Esophagus squamous epithelium (tissue), 5 donors: Measurements from ENCODE around the gene LRRC8C. TPM values are rescaled to one million over a fixed set of nuclear protein-coding genes. Genes with fewer than 3 reads are reported as not detected.

Experiments
- DNase-seq: peaks from one replicate; lab custom pipeline; 2025; lab: John Stamatoyannopoulos, UW
- H3K27ac ChIP-seq, 4 donors: fragments of 200-600 bp; sonication (generic); one replicate each; pipeline ENCODE4 v1.5.1; 2016 to 2019; ENCODE audit warnings: mild to moderate bottlenecking in 1 of 4
- H3K27me3 ChIP-seq, 4 donors: fragments of 200-600 bp; sonication (generic); 1 replicate in 3 of 4; 2 replicates in 1 of 4; pipeline versions ENCODE4 v1.5.1 to v1.6.0; 2017 to 2021; ENCODE audit warnings: antibody characterized with exemption in 1 of 4
- H3K36me3 ChIP-seq, 3 donors: fragments of 200-600 bp; sonication (generic); one replicate each; pipeline ENCODE4 v1.5.1; 2016 to 2019
- H3K4me1 ChIP-seq, 3 donors: fragments of 200-600 bp; sonication (generic); one replicate each; pipeline ENCODE4 v1.5.1; 2017 to 2019
- H3K4me3 ChIP-seq, 4 donors: fragments of 200-600 bp; sonication (generic); 1 replicate in 3 of 4; 2 replicates in 1 of 4; pipeline ENCODE4 v1.5.1; 2016 to 2019; ENCODE audit warnings: mild to moderate bottlenecking in 2 of 4, moderate library complexity in 1 of 4
- H3K9me3 ChIP-seq, 3 donors: fragments of 200-600 bp; sonication (generic); one replicate each; pipeline ENCODE4 v1.5.1; 2016 to 2019
- POLR2A ChIP-seq, 4 donors: fragments of 450-650 bp; IDR thresholded peaks; one replicate each; pipeline ENCODE4 v1.6.1; 2017; ENCODE audit warnings: antibody characterized with exemption in 4 of 4, mild to moderate bottlenecking in 4 of 4, moderate library complexity in 3 of 4
- WGBS, 2 donors: methylation state at CpG; one replicate each; pipeline ENCODE4 v1.1.5; 2018; 5-methylcytosine and 5-hydroxymethylcytosine counted together
- intact Hi-C: fragments of 100-400 bp; cut with DNase I; formaldehyde crosslinking; loops from one replicate; pipeline ENCODE4 v1.15.0; 2022
- total RNA-seq, 4 donors: library from RNA; depleted of rRNA; stranded (reverse); fragments of >200 nt; gene quantifications; one replicate each; pipeline ENCODE4 v1.1.0, GENCODE V29; 2016
- TF ChIP-seq, protein P1 (sequence below), 6 experiments: fragments of 450-650 bp in 4 of 6; fragments of 200-600 bp in 2 of 6; sonication (generic) in 2 of 6; IDR thresholded peaks; one replicate each; pipeline ENCODE4 v1.5.1; 2016 to 2019; ENCODE audit warnings: antibody characterized with exemption in 6 of 6, mild to moderate bottlenecking in 4 of 6, moderate library complexity in 4 of 6
- donor health status: DM: yes; HTN: yes; CAD: no.

Gene LRRC8C
- total RNA-seq, 4 donors from 2014 or later = 1.4 to 5.0 (median 3.2) TPM

DNA sequence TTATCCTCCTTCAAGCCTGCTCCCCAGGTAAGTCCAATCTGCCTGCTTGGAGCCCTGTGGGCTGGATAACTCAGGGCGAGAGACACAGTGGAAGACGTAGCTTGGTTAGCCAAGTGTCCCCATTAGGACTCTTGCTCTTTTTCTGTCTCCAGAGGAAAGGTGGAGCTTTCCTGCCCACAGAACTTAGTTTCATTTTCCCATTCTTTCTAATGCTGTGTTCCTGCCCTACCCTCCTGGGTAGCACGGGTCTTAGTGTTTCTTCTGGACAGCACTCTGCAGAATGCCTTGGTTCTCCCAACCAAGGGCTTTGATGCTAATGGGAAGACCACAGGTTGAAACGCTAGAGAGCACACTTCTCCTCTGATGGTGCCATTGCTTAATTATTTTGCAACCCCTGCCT is 95.5 kb downstream of the LRRC8C start:
- no peak for TF ChIP-seq POLR2A (IDR thresholded peaks at IDR 0.05)

DNA sequence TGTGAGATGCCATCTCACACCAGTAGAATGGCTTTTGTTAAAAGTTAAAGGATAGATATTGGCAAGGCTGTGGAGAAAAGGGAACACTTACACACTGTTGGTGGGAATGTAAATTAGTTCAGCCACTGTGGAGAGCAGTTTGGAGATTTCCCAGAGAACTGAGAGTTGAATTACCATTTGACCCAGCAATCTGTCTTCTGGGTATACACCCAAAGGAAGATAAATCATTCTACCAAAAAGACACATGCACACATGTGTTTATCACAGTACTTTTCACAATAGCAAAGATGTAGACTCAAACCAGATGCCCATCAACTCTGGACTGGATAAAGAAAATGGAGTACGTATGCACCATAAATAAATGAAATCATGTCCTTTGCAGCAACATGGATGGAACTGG is 99.3 kb downstream of the LRRC8C start:
- Histone ChIP-seq H3K27me3 (no peaks in the 10 kb centered on the region), H3K27ac (no peak overlapping the region), H3K36me3 (no peaks in the 10 kb centered on the region), H3K4me1 (peaks cover 0 to 16% (median 0%) of the 10 kb centered on the region in 3 donors), H3K4me3 (no peak overlapping the region), H3K9me3 (no peaks in the 10 kb centered on the region)
- DNase-seq = no peak
- 88 to 94% methylated on average over 1 of the region's 1 CpG for WGBS, 2 donors
- intact Hi-C loops = no loop called here
- no peak for TF ChIP-seq POLR2A (IDR thresholded peaks at IDR 0.05)
- TF ChIP-seq, protein P1, sequence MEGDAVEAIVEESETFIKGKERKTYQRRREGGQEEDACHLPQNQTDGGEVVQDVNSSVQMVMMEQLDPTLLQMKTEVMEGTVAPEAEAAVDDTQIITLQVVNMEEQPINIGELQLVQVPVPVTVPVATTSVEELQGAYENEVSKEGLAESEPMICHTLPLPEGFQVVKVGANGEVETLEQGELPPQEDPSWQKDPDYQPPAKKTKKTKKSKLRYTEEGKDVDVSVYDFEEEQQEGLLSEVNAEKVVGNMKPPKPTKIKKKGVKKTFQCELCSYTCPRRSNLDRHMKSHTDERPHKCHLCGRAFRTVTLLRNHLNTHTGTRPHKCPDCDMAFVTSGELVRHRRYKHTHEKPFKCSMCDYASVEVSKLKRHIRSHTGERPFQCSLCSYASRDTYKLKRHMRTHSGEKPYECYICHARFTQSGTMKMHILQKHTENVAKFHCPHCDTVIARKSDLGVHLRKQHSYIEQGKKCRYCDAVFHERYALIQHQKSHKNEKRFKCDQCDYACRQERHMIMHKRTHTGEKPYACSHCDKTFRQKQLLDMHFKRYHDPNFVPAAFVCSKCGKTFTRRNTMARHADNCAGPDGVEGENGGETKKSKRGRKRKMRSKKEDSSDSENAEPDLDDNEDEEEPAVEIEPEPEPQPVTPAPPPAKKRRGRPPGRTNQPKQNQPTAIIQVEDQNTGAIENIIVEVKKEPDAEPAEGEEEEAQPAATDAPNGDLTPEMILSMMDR (IDR thresholded peaks at IDR 0.05) = no peak

More for the DNA sequence above, 95.5 kb downstream of the LRRC8C start:
- no peaks in the 10 kb centered on the region for H3K27me3 ChIP-seq
- no peak for DNase-seq
- 56 to 62% methylated on average over 1 to 4 of the region's 4 CpGs for WGBS, 2 donors
- intact Hi-C loops = no loop called here
- H3K9me3 ChIP-seq = no peaks in the 10 kb centered on the region
- H3K4me3 ChIP-seq = no peak overlapping the region
- peaks cover 7 to 16% (median 10%) of the 10 kb centered on the region in 3 donors for H3K4me1 ChIP-seq
- peak overlapping the region in 3 of 4 donors; percentile 31 to 65 (median 34) for H3K27ac ChIP-seq
- H3K36me3 ChIP-seq = no peaks in the 10 kb centered on the region

DNA sequence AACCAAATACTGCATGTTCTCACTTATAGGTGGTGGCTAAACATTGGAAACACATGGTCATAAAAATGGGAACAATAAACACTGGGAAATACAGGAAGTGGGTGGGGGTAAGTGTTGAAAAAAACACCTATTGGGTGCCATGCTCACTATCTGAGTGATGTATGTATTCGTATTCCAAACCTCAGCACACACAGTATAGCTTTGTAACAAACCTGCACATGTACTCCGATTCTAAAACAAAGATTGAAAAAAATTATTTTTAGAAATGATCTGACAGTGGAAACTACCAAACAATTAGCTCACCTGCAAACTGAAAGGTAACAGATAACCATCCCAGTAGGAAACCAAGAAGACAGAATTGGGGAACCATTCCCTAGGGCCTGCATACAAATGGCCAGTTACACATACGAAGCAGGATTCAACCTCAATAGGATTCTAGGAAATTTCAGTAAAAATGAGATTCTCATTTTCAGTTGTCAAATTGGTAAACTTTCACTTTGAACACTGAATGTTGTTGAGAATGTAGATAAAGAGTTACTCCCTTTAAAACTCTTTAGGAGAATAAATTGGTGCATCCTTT is 99.8 kb downstream of the LRRC8C start:
- TF ChIP-seq, protein P1 (IDR thresholded peaks at IDR 0.05) = no peak
- TF ChIP-seq POLR2A (IDR thresholded peaks at IDR 0.05) = no peak
- no peaks in the 10 kb centered on the region for H3K27me3 ChIP-seq
- H3K4me3 ChIP-seq = no peak overlapping the region
- WGBS, 2 donors = 68 to 75% methylated on average over 3 of the region's 3 CpGs
- intact Hi-C loops = no loop called here
- H3K4me1 ChIP-seq = peaks cover 0 to 16% (median 0%) of the 10 kb centered on the region in 3 donors
- no peak overlapping the region for H3K27ac ChIP-seq
- no peak for DNase-seq
- H3K9me3 ChIP-seq = no peaks in the 10 kb centered on the region
- no peaks in the 10 kb centered on the region for H3K36me3 ChIP-seq

DNA sequence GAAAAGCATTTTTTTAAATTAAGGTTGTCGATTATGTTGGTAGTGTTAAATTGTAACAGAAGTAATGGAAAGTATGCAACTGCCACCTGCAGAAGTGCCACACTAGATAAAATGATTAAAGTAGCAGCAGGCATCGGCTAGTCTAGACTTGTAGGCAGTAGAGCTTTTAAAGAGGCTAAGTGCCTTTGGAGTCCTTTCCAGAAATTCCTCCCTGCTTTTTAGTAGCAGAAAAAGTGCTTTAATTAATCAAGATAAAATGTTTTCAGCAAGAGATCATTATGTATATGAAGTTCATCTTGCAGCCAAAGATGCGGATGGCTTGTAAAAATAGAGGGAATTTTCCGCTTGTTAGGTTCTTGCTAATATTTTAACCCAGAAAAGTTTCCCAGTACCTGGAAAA is 100.8 kb downstream of the LRRC8C start:
- Histone ChIP-seq H3K9me3 (no peaks in the 10 kb centered on the region), H3K4me3 (no peak overlapping the region), H3K4me1 (peaks cover 0 to 16% (median 0%) of the 10 kb centered on the region in 3 donors), H3K27ac (no peak overlapping the region), H3K27me3 (no peaks in the 10 kb centered on the region), H3K36me3 (no peaks in the 10 kb centered on the region)
- WGBS, 2 donors = 43 to 65% methylated on average over 4 of the region's 4 CpGs
- intact Hi-C loops = no loop called here
- TF ChIP-seq POLR2A (IDR thresholded peaks at IDR 0.05) = no peak
- TF ChIP-seq, protein P1 (IDR thresholded peaks at IDR 0.05) = no peak
- DNase-seq = no peak

DNA sequence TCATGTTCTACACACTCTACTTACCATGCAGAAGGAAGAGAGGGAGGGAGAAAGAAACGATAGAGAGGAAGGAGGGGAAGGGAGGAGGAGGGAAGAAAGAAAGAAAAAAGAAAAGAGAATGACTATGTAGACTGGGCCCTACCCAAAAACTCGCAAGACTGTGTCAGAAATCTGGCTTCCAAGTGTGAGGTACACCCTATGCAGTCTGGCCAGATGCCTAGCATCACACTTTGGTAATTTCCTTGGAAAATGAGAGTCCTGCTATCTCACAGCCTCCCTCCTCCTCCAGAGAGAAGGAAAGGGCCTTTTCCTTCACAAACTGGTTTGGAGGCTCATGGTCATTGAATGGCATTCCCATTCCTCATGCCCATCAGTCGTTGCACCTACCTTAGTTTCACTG is 101.5 kb downstream of the LRRC8C start:
- Histone ChIP-seq H3K27ac (no peak overlapping the region), H3K9me3 (no peaks in the 10 kb centered on the region), H3K27me3 (no peaks in the 10 kb centered on the region), H3K36me3 (no peaks in the 10 kb centered on the region), H3K4me3 (no peak overlapping the region), H3K4me1 (peaks cover 0 to 21% (median 0%) of the 10 kb centered on the region in 3 donors)
- TF ChIP-seq, protein P1 (IDR thresholded peaks at IDR 0.05) = no peak
- no peak for TF ChIP-seq POLR2A (IDR thresholded peaks at IDR 0.05)
- DNase-seq = no peak
- WGBS, 2 donors = 41 to 56% methylated on average over 3 of the region's 3 CpGs
- intact Hi-C loops = no loop called here
